ENCODE results near the gene FLNC.

DNA sequence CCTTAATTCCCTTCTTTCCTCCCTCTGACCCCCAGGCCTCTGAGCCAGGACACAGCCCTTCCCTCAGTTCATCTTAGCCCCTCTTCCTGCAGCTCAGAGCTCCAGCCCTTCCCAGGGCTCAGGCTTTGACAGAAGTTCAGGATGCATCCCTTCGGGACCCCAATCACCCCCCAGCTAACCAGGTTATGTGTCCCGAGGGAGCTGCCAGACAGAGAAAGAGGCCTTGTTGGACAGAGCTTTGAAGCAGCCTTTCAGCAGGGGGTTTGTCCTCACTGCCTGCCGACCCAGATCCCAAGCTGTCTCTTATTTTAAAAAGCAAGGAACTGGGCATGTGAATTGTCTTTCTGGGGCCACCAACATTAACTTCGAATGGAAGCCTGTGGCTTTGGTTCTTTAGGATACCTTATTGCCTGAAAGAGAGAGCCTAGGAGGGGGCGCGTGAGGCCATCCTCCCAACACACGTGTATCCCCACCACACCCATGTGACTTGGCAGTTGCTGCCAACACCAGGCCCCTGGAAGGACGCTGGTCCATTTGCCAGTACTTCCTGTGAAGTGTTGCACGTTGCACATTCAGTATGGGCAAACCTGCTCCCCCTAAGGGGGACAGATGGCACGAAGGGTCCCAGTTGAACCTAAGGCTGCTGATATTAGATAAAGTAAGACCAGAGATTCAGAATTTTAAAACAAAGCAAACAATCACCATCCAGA is 37.6 kb upstream of the FLNC start:
- TF ChIP-seq POLR2A (IDR thresholded peaks at IDR 0.05; ENCODE audit: low read length), result no peak
- no peak for TF ChIP-seq JUNB (IDR thresholded peaks at IDR 0.05)
- no peak for TF ChIP-seq RAD21 (conservative IDR thresholded peaks at IDR 0.05 in 1 of 2, IDR thresholded peaks at IDR 0.05 in 1 of 2)
- TF ChIP-seq, protein P1, sequence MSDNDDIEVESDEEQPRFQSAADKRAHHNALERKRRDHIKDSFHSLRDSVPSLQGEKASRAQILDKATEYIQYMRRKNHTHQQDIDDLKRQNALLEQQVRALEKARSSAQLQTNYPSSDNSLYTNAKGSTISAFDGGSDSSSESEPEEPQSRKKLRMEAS (IDR thresholded peaks at IDR 0.05), result no peak
- no peak for TF ChIP-seq JUN (IDR thresholded peaks at IDR 0.05)
- TF ChIP-seq, protein P2, sequence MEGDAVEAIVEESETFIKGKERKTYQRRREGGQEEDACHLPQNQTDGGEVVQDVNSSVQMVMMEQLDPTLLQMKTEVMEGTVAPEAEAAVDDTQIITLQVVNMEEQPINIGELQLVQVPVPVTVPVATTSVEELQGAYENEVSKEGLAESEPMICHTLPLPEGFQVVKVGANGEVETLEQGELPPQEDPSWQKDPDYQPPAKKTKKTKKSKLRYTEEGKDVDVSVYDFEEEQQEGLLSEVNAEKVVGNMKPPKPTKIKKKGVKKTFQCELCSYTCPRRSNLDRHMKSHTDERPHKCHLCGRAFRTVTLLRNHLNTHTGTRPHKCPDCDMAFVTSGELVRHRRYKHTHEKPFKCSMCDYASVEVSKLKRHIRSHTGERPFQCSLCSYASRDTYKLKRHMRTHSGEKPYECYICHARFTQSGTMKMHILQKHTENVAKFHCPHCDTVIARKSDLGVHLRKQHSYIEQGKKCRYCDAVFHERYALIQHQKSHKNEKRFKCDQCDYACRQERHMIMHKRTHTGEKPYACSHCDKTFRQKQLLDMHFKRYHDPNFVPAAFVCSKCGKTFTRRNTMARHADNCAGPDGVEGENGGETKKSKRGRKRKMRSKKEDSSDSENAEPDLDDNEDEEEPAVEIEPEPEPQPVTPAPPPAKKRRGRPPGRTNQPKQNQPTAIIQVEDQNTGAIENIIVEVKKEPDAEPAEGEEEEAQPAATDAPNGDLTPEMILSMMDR (IDR thresholded peaks at IDR 0.05), result no peak
- TF ChIP-seq, protein P3, sequence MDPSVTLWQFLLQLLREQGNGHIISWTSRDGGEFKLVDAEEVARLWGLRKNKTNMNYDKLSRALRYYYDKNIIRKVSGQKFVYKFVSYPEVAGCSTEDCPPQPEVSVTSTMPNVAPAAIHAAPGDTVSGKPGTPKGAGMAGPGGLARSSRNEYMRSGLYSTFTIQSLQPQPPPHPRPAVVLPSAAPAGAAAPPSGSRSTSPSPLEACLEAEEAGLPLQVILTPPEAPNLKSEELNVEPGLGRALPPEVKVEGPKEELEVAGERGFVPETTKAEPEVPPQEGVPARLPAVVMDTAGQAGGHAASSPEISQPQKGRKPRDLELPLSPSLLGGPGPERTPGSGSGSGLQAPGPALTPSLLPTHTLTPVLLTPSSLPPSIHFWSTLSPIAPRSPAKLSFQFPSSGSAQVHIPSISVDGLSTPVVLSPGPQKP (IDR thresholded peaks at IDR 0.05; ENCODE audit: low read depth, low read length), result no peak
- TF ChIP-seq ESRRA (IDR thresholded peaks at IDR 0.05; ENCODE audit: borderline replicate concordance, low read length), result no peak
- TF ChIP-seq SMC3 (IDR thresholded peaks at IDR 0.05), result no peak
- no peak for TF ChIP-seq PHF8 (IDR thresholded peaks at IDR 0.05; ENCODE audit: borderline replicate concordance, low read depth)
- TF ChIP-seq, protein P4, sequence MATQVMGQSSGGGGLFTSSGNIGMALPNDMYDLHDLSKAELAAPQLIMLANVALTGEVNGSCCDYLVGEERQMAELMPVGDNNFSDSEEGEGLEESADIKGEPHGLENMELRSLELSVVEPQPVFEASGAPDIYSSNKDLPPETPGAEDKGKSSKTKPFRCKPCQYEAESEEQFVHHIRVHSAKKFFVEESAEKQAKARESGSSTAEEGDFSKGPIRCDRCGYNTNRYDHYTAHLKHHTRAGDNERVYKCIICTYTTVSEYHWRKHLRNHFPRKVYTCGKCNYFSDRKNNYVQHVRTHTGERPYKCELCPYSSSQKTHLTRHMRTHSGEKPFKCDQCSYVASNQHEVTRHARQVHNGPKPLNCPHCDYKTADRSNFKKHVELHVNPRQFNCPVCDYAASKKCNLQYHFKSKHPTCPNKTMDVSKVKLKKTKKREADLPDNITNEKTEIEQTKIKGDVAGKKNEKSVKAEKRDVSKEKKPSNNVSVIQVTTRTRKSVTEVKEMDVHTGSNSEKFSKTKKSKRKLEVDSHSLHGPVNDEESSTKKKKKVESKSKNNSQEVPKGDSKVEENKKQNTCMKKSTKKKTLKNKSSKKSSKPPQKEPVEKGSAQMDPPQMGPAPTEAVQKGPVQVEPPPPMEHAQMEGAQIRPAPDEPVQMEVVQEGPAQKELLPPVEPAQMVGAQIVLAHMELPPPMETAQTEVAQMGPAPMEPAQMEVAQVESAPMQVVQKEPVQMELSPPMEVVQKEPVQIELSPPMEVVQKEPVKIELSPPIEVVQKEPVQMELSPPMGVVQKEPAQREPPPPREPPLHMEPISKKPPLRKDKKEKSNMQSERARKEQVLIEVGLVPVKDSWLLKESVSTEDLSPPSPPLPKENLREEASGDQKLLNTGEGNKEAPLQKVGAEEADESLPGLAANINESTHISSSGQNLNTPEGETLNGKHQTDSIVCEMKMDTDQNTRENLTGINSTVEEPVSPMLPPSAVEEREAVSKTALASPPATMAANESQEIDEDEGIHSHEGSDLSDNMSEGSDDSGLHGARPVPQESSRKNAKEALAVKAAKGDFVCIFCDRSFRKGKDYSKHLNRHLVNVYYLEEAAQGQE (IDR thresholded peaks at IDR 0.05), result no peak
- TF ChIP-seq, protein P5, sequence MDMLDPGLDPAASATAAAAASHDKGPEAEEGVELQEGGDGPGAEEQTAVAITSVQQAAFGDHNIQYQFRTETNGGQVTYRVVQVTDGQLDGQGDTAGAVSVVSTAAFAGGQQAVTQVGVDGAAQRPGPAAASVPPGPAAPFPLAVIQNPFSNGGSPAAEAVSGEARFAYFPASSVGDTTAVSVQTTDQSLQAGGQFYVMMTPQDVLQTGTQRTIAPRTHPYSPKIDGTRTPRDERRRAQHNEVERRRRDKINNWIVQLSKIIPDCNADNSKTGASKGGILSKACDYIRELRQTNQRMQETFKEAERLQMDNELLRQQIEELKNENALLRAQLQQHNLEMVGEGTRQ (IDR thresholded peaks at IDR 0.05), result no peak
- TF ChIP-seq, protein P6, sequence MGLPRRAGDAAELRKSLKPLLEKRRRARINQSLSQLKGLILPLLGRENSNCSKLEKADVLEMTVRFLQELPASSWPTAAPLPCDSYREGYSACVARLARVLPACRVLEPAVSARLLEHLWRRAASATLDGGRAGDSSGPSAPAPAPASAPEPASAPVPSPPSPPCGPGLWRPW (IDR thresholded peaks at IDR 0.05), result no peak
